BE2C (cell line): ENCODE measurements around the gene NDUFAF7.

ENCODE experiments used
- DNase-seq: peaks from one replicate; pipeline ENCODE4 v3.0.0-alpha.2; 2020
- H3K27me3 ChIP-seq: fragments of 250-450 bp; sonication (Bioruptor Pico); 2 replicates; pipeline ENCODE4 v1.5.1; 2020; ENCODE audit warnings: mild to moderate bottlenecking
- H3K36me3 ChIP-seq: fragments of 250-450 bp; sonication (Bioruptor Pico); 2 replicates; pipeline ENCODE4 v1.5.1; 2020; ENCODE audit warnings: mild to moderate bottlenecking
- H3K4me1 ChIP-seq: fragments of 250-450 bp; sonication (Bioruptor Pico); 2 replicates; pipeline ENCODE4 v1.5.1; 2020
- H3K4me3 ChIP-seq: 2 replicates; pipeline ENCODE4 v1.5.1; 2011; ENCODE audit warnings: low read depth, low read length
- H3K9me3 ChIP-seq: fragments of 250-450 bp; sonication (Bioruptor Pico); 2 replicates; pipeline ENCODE4 v1.5.1; 2020
- TF ChIP-seq, protein P1 (sequence below): IDR thresholded peaks from 2 replicates; pipeline ENCODE4 v1.5.1; 2012; ENCODE audit warnings: mild to moderate bottlenecking, low read depth, low read length

The NDUFAF7 gene

DNA sequence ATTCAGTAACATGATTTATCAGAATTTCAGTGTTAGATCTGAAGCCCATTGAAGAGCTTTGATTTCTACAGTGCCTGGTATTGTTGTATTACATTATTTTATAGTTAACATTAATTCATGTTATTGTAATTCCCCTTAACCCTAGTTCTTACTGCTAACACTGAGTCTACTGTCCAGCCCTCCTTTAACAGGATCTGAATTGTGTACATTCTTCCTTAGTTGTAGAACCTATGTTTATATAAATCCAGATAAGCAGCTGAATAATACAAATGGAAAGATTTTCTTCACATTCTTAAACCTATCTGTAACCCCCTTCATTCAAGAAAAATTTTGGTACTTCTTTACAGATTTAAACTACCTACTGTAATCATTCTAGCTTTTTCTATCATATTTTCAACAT, 14.7 kb downstream of the NDUFAF7 start:
- H3K9me3 ChIP-seq = no peaks in the 10 kb centered on the region
- H3K4me3 ChIP-seq = no peak overlapping the region
- H3K4me1 ChIP-seq = no peaks in the 10 kb centered on the region
- TF ChIP-seq, protein P1, sequence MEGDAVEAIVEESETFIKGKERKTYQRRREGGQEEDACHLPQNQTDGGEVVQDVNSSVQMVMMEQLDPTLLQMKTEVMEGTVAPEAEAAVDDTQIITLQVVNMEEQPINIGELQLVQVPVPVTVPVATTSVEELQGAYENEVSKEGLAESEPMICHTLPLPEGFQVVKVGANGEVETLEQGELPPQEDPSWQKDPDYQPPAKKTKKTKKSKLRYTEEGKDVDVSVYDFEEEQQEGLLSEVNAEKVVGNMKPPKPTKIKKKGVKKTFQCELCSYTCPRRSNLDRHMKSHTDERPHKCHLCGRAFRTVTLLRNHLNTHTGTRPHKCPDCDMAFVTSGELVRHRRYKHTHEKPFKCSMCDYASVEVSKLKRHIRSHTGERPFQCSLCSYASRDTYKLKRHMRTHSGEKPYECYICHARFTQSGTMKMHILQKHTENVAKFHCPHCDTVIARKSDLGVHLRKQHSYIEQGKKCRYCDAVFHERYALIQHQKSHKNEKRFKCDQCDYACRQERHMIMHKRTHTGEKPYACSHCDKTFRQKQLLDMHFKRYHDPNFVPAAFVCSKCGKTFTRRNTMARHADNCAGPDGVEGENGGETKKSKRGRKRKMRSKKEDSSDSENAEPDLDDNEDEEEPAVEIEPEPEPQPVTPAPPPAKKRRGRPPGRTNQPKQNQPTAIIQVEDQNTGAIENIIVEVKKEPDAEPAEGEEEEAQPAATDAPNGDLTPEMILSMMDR = no peak
- H3K27me3 ChIP-seq = no peaks in the 10 kb centered on the region
- peaks cover 66% of the 10 kb centered on the region for H3K36me3 ChIP-seq
- no peak for DNase-seq

DNA sequence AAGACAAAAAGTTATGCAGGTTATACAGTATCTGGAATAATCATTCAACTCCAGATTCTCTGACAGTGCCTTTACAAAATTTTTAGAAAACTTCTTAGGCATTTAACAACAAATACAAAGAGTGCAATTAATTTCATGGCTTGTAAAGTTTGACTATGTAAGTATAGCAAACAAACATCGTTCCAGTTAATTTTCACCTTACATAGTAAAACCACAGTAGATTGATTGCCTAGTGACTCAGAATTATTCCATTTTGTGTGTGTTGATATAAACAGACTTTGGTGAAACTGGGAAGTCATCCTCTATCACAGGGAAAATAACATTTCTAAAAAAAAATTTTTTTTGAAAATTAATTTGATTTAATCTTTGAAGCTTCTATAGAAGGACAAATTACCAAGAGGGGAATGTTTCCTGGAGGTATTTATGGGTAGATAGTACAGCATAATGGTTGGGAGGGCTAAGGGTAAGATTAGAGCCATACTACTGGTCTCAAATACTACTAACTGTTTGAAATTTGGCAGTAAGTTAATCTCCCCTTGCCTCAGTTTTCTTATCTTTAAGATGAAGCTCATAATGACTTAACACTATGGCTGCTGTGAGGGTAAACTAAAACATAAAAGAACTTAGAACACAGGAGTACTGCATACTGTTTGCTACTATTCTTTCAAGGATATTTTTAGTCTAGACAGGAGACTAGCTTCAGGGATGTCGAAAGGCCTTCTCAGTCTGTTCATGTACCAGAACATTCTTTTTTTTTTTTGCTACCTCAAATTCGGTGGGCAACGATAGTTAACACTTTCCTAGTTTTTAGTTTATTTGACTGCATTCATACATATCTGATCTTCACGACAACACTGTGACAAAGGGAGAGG, 19.6 kb downstream of the NDUFAF7 start:
- Histone ChIP-seq H3K9me3 (no peaks in the 10 kb centered on the region), H3K27me3 (no peaks in the 10 kb centered on the region), H3K36me3 (peaks cover 83% of the 10 kb centered on the region), H3K4me3 (no peak overlapping the region), H3K4me1 (no peaks in the 10 kb centered on the region)
- no peak for DNase-seq
- TF ChIP-seq, protein P1 = no peak

DNA sequence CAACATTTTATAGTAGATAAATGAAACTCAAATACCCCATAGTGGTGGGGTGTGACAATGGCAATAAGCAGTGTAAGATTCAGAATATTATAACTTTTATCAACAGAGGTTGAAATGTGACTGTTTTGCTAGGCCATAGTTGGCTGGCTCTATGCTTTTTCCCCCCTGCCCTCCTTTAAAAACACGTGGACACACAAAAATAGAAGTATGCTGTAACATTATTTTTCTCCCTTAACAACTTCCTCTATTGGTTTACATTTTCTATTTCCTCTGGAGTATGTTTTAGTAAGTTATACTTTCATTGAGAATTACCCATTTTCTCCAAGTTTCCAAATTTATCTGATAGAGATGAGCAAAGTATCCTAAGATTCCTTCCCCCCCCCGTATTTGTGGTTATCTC, 31.1 kb downstream of the NDUFAF7 start:
- H3K36me3 ChIP-seq = peaks cover 53% of the 10 kb centered on the region
- H3K9me3 ChIP-seq = no peaks in the 10 kb centered on the region
- H3K27me3 ChIP-seq = no peaks in the 10 kb centered on the region
- TF ChIP-seq, protein P1 = no peak
- H3K4me1 ChIP-seq = no peaks in the 10 kb centered on the region
- no peak for DNase-seq
- H3K4me3 ChIP-seq = no peak overlapping the region

DNA sequence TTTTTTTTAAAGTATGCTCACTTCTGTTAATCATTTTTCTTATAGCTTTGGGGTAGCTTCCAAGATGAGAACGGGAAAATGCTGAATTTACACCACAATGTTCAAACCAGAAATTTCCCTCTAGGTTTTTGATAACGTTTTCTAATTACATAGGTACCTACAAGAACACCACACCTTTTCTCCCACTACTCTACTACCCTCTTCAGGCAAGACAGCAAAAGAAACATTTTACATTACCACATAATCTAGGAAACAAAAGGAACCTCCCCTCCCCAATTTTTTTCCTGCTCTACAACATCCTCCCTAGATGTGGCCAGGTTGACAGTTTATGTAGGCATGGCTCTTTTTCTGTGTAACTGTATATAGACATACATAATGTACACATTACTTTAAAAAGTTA, 32.4 kb downstream of the NDUFAF7 start:
- Histone ChIP-seq H3K36me3 (peaks cover 62% of the 10 kb centered on the region), H3K9me3 (no peaks in the 10 kb centered on the region)
- no peak for DNase-seq

DNA sequence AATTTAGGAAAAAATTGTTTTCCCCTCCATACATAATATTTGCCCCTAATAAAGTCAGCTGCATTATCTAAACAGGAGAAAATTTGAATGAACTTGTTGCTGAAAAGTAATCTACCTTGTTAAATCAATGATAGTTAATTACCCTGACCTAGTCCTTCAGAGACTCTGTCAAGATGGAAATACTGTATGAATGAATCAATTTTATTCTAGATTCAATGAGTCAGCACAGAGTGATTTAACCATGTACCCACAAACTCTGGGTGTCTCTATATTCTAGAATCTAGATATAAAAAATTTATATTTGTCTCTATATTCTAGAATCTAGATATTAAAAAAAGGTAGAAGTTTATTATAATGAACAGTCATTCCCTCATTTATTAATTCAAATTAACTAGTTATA, 36.2 kb downstream of the NDUFAF7 start:
- no peaks in the 10 kb centered on the region for H3K27me3 ChIP-seq
- peaks cover 66% of the 10 kb centered on the region for H3K36me3 ChIP-seq
- TF ChIP-seq, protein P1 = no peak
- no peaks in the 10 kb centered on the region for H3K9me3 ChIP-seq
- no peak for DNase-seq
- H3K4me1 ChIP-seq = no peaks in the 10 kb centered on the region
- no peak overlapping the region for H3K4me3 ChIP-seq

More for the DNA sequence above, 32.4 kb downstream of the NDUFAF7 start:
- H3K27me3 ChIP-seq = no peaks in the 10 kb centered on the region
- no peaks in the 10 kb centered on the region for H3K4me1 ChIP-seq
- TF ChIP-seq, protein P1 = no peak
- no peak overlapping the region for H3K4me3 ChIP-seq

DNA sequence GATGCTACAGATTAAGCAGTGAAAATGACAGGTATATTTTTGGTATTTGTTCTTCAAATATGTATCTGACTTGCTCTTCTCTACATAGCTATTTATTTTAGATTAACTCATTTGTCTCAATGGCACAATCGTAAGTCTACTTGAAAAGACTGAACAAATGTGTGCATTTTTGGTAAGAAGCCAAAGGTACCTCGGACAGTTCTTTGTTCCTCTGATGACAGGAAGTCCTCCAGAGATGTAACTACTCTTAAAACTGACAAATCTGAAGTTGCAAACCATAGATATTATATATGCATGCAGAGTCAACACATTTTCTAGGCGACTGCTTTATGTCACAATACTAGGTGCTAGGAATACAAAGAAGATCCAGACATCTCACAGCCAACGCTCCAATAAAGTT, 36.7 kb downstream of the NDUFAF7 start:
- H3K36me3 ChIP-seq = peaks cover 70% of the 10 kb centered on the region
- no peak overlapping the region for H3K4me3 ChIP-seq
- DNase-seq = no peak
- H3K9me3 ChIP-seq = no peaks in the 10 kb centered on the region
- no peaks in the 10 kb centered on the region for H3K27me3 ChIP-seq
- no peaks in the 10 kb centered on the region for H3K4me1 ChIP-seq
- TF ChIP-seq, protein P1 = no peak
